Endometrium (tissue), 2 donors: ENCODE results near the gene TTC39B.

Source experiments
- FAIRE-seq: peaks from 2 replicates; lab custom pipeline; 2012; peaks lifted over from hg19 to GRCh38; lab: Jason Lieb, UNC
- donor health status: control.
- donor health status: control.

The TTC39B gene

GRCh38 chr9:15222313-15222712 lies 84.7 kb downstream of the TTC39B start:
- FAIRE-seq = no peak

GRCh38 chr9:15221746-15222145 lies 85.3 kb downstream of the TTC39B start:
- no peak for FAIRE-seq

- no peak for FAIRE-seq
Measured at GRCh38 chr9:15220658-15221318, 86.2 kb downstream of the TTC39B start.

GRCh38 chr9:15219546-15219945 lies 87.5 kb downstream of the TTC39B start:
- no peak for FAIRE-seq

GRCh38 chr9:15218994-15219393 lies 88.0 kb downstream of the TTC39B start:
- FAIRE-seq = no peak

GRCh38 chr9:15213249-15213648 lies 93.8 kb downstream of the TTC39B start:
- no peak for FAIRE-seq

- FAIRE-seq = no peak
Measured at GRCh38 chr9:15211815-15212495, 95.1 kb downstream of the TTC39B start.

- FAIRE-seq = peak; percentile 75
Measured at GRCh38 chr9:15211160-15211814, 95.7 kb downstream of the TTC39B start.

- FAIRE-seq = no peak
Measured at GRCh38 chr9:15206903-15207696, 99.9 kb downstream of the TTC39B start.

GRCh38 chr9:15205632-15206420 lies 101.2 kb downstream of the TTC39B start:
- FAIRE-seq = no peak

- no peak for FAIRE-seq
Measured at GRCh38 chr9:15203581-15203980, 103.4 kb downstream of the TTC39B start.

- no peak for FAIRE-seq
Measured at GRCh38 chr9:15200111-15200510, 106.9 kb downstream of the TTC39B start.

- FAIRE-seq = no peak
Measured at GRCh38 chr9:15192856-15193255, 114.2 kb downstream of the TTC39B start.

GRCh38 chr9:15191378-15191777 lies 115.6 kb downstream of the TTC39B start:
- no peak for FAIRE-seq

GRCh38 chr9:15189481-15189880 lies 117.5 kb downstream of the TTC39B start:
- no peak for FAIRE-seq

GRCh38 chr9:15187589-15187988 lies 119.4 kb downstream of the TTC39B start:
- FAIRE-seq = no peak

GRCh38 chr9:15182730-15183129 lies 124.3 kb downstream of the TTC39B start:
- FAIRE-seq = peak; percentile 96

GRCh38 chr9:15182101-15182551 lies 124.9 kb downstream of the TTC39B start:
- FAIRE-seq = no peak

GRCh38 chr9:15180124-15180523 lies 126.9 kb downstream of the TTC39B start:
- FAIRE-seq = no peak

GRCh38 chr9:15178631-15179030 lies 128.4 kb downstream of the TTC39B start:
- FAIRE-seq = no peak

GRCh38 chr9:15176836-15177235 lies 130.2 kb downstream of the TTC39B start:
- no peak for FAIRE-seq

GRCh38 chr9:15163931-15164330 lies 143.1 kb downstream of the TTC39B start:
- no peak for FAIRE-seq
